ENCODE data around the gene CSH2.
"Not testable (repeated sequence)": the region's sequence is repeated elsewhere in the genome, so short reads cannot be mapped to it uniquely, and the experiment has no call there.

Gene CSH2

GRCh38 chr17:63873577-63873976, at the start of gene CSH2:
Gene CSH2 (minus strand): TSS chr17:63873677. CDS start chr17:63873614, 63 bp downstream.
- not testable (repeated sequence) for DNase-seq (ENCODE audit: low read depth); H3K4me3 ChIP-seq (ENCODE audit: low read depth, low read length)

- not testable (repeated sequence) for DNase-seq (ENCODE audit: low read depth)
These were observed 48.9 kb upstream of the CSH2 start for GRCh38 chr17:63922402-63922801.

GRCh38 chr17:63920779-63921178, 47.3 kb upstream of the CSH2 start:
- H3K4me3 ChIP-seq (ENCODE audit: low read depth, low read length); DNase-seq (ENCODE audit: low read depth): not testable (repeated sequence)

More at GRCh38 chr17:63922402-63922801, 48.9 kb upstream of the CSH2 start:
- H3K4me3 ChIP-seq (ENCODE audit: low read depth, low read length): not testable (repeated sequence)

GRCh38 chr17:63920050-63920449, 46.6 kb upstream of the CSH2 start:
- not testable (repeated sequence) for DNase-seq (ENCODE audit: low read depth); H3K4me3 ChIP-seq (ENCODE audit: low read depth, low read length)

- H3K4me3 ChIP-seq (ENCODE audit: low read depth, low read length): no peak overlapping the region
- DNase-seq (ENCODE audit: low read depth): peak; percentile 76
- TF ChIP-seq CTCF (IDR thresholded peaks at IDR 0.05; ENCODE audit: low read depth, low read length): peak; percentile 88
- TF ChIP-seq POLR2A (IDR thresholded peaks at IDR 0.05; ENCODE audit: extremely low read depth, insufficient read length): no peak
- no peak for TF ChIP-seq MAX (IDR thresholded peaks at IDR 0.05; ENCODE audit: low read depth, low read length)
- TF ChIP-seq MYC (IDR thresholded peaks at IDR 0.05; ENCODE audit: low read depth, low read length): no peak
These were observed 45.8 kb upstream of the CSH2 start for GRCh38 chr17:63919311-63919723.

GRCh38 chr17:63918789-63919305, 45.4 kb upstream of the CSH2 start, which contains the start of gene GH1:
Gene GH1 (minus strand): TSS chr17:63918839. CDS start chr17:63918776, 63 bp downstream.
- not testable (repeated sequence) for H3K4me3 ChIP-seq (ENCODE audit: low read depth, low read length); DNase-seq (ENCODE audit: low read depth)

- H3K4me3 ChIP-seq (ENCODE audit: low read depth, low read length): no peak overlapping the region
- TF ChIP-seq POLR2A (IDR thresholded peaks at IDR 0.05; ENCODE audit: extremely low read depth, insufficient read length) (no peak), MYC (IDR thresholded peaks at IDR 0.05; ENCODE audit: low read depth, low read length) (no peak), MAX (IDR thresholded peaks at IDR 0.05; ENCODE audit: low read depth, low read length) (no peak), CTCF (IDR thresholded peaks at IDR 0.05; ENCODE audit: low read depth, low read length) (no peak)
- no peak for DNase-seq (ENCODE audit: low read depth)
These were observed 44.8 kb upstream of the CSH2 start for GRCh38 chr17:63918305-63918704.

- no peak for TF ChIP-seq CTCF (IDR thresholded peaks at IDR 0.05; ENCODE audit: low read depth, low read length)
- no peak for TF ChIP-seq POLR2A (IDR thresholded peaks at IDR 0.05; ENCODE audit: extremely low read depth, insufficient read length)
- no peak for TF ChIP-seq MYC (IDR thresholded peaks at IDR 0.05; ENCODE audit: low read depth, low read length)
- TF ChIP-seq MAX (IDR thresholded peaks at IDR 0.05; ENCODE audit: low read depth, low read length): no peak
- no peak for DNase-seq (ENCODE audit: low read depth)
- no peak overlapping the region for H3K4me3 ChIP-seq (ENCODE audit: low read depth, low read length)
These were observed 44.2 kb upstream of the CSH2 start for GRCh38 chr17:63917646-63918045.

GRCh38 chr17:63917206-63917605, 43.7 kb upstream of the CSH2 start:
- not testable (repeated sequence) for H3K4me3 ChIP-seq (ENCODE audit: low read depth, low read length); DNase-seq (ENCODE audit: low read depth)

Data from NB4 (cell line).